Measurements from ENCODE around the gene TRMT1L.

TRMT1L gene

GRCh38 chr1:185111873-185112272, 44.9 kb downstream of the TRMT1L start:
- no peak for DNase-seq (ENCODE audit: low read depth)

GRCh38 chr1:185110145-185110544, 46.6 kb downstream of the TRMT1L start:
- DNase-seq (ENCODE audit: low read depth) = no peak

- DNase-seq (ENCODE audit: low read depth) = no peak
These were observed 48.4 kb downstream of the TRMT1L start for GRCh38 chr1:185108321-185108720.

GRCh38 chr1:185105121-185105520, 51.6 kb downstream of the TRMT1L start:
- no peak for DNase-seq (ENCODE audit: low read depth)

- no peak for DNase-seq (ENCODE audit: low read depth)
These were observed 52.7 kb downstream of the TRMT1L start for GRCh38 chr1:185104083-185104482.

- no peak for DNase-seq (ENCODE audit: low read depth)
These were observed 60.2 kb downstream of the TRMT1L start for GRCh38 chr1:185096531-185096930.

GRCh38 chr1:185094761-185095160, 62.0 kb downstream of the TRMT1L start:
- DNase-seq (ENCODE audit: low read depth) = no peak

GRCh38 chr1:185091480-185091879, 65.3 kb downstream of the TRMT1L start:
- no peak for DNase-seq (ENCODE audit: low read depth)

GRCh38 chr1:185087746-185088145, 69.0 kb downstream of the TRMT1L start:
- DNase-seq (ENCODE audit: low read depth) = no peak

GRCh38 chr1:185087101-185087500, 69.7 kb downstream of the TRMT1L start:
- DNase-seq (ENCODE audit: low read depth) = no peak

GRCh38 chr1:185083818-185084217, 72.9 kb downstream of the TRMT1L start:
- no peak for DNase-seq (ENCODE audit: low read depth)

- no peak for DNase-seq (ENCODE audit: low read depth)
These were observed 76.3 kb downstream of the TRMT1L start for GRCh38 chr1:185080422-185080821.

- no peak for DNase-seq (ENCODE audit: low read depth)
These were observed 79.4 kb downstream of the TRMT1L start for GRCh38 chr1:185077374-185077773.

- DNase-seq (ENCODE audit: low read depth) = no peak
These were observed 81.3 kb downstream of the TRMT1L start for GRCh38 chr1:185075476-185075875.

GRCh38 chr1:185074307-185074706, 82.4 kb downstream of the TRMT1L start:
- no peak for DNase-seq (ENCODE audit: low read depth)

- DNase-seq (ENCODE audit: low read depth) = no peak
These were observed 83.0 kb downstream of the TRMT1L start for GRCh38 chr1:185073725-185074124.

GRCh38 chr1:185070051-185070450, 86.7 kb downstream of the TRMT1L start:
- DNase-seq (ENCODE audit: low read depth) = no peak

GRCh38 chr1:185069202-185069772, 87.5 kb downstream of the TRMT1L start:
- no peak for DNase-seq (ENCODE audit: low read depth)

GRCh38 chr1:185068341-185068740, 88.4 kb downstream of the TRMT1L start:
- DNase-seq (ENCODE audit: low read depth) = no peak
